HG03354 (cell line): ENCODE measurements around the gene SEC61B.

ENCODE experiments used
- ATAC-seq: cut with Tn5 transposase; IDR thresholded peaks from one replicate; pipeline ENCODE4 v1.9.1; 2021; ENCODE audit warnings: mild to moderate bottlenecking; ENCODE audit not compliant: unreplicated experiment, poor library complexity, severe bottlenecking

Gene SEC61B

DNA sequence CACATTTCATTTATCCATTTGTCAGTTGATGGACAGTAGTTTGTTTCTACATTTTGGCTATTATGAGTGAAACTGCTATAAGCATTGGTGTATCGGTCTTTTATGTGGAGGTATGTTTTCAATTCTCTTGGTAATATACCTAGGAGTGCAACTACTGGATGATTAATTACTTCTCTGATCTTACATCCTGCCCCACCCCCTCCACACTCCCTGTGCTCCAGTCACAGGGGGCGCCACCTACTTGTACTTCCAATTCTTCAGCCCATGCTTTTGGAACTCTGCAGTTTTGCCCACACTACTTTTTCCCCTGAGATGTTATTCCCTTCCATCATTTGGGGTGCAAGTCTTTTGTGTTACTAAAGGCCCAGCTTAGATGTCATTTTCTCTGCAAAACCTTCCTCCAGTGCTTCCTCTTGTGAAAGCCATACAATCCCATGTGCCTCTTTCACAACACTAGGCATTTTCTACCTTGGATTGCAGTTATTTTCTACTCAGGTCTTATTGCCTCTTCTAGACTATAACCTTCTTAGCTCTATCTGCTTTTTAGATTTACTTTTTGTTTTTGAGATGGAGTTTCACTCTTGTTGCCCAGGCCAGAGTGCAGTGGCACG, 42.1 kb downstream of the SEC61B start:
- ATAC-seq = no peak

DNA sequence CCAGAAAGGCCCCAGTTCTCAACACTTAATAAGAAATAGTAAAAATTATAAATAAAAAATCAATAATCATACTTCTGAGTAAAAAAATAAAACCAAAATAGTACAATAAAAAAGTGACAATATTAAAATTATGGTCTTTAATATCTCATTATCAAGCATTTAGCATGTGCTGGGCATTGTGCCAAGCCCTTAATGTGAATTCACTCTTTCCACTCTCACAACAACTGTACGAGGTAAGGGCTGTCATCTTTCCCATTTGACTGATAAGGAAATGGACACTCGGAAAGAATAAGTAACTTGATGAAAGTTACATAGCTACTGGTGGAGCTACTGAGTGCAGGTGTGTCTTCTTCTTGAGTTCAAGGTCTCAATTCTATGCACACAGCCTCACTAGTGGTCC, 43.6 kb downstream of the SEC61B start:
- ATAC-seq = no peak

DNA sequence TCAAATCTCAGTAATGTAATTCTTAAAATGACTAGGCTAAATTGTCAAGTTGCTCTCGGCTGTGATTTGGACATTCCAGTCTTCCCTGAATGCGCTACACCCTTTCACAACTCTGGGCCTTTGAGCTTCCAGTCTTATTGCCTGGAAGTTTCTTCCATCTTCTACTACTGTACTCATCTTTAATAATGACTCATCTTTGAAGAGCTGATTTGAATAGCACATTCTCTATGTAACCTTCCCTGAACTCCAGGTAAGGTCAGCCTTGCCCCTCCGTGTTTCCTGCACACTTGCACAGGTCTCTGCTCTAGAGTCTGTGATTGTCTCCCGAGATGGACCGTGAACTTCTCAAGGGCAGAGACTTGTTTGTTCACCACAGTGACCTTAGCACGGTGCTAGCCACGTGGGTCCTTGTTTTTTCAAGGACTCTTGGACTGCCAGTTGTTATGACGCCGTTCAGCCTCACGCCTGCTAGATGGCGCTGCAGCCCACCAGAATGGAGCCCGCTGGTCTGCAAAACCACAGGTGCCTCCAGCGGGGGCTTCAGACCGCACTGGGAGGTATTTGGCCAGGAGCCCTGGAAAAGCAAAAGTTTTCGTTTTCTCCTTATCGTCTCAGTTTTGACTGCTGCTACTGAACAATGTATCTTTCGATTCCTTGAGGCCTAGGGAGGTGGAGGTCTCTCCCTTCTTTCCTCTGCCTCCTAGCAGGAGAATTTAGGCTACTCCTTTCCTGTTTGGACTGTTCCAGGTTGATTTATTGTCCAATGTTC, 44.4 kb downstream of the SEC61B start:
- ATAC-seq = peak; percentile 73

DNA sequence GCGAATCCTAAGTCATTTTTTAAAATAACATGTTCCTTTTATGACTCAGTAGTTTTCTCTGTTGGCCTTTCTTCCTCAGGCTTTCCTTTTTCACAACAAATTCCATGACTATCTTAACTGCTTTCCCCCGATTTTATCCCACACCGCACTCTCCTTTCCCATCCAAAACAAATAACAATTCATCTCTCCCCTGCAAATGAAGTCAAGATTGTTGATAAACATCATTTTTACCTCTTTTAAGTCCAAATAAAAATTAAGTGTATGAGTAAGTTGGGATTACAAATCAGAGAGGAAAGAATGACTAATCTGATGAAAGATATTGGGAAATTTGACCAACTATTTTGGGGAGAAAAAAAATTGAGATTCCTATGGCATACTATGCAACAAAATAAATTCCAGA, 47.3 kb downstream of the SEC61B start:
- ATAC-seq = no peak

DNA sequence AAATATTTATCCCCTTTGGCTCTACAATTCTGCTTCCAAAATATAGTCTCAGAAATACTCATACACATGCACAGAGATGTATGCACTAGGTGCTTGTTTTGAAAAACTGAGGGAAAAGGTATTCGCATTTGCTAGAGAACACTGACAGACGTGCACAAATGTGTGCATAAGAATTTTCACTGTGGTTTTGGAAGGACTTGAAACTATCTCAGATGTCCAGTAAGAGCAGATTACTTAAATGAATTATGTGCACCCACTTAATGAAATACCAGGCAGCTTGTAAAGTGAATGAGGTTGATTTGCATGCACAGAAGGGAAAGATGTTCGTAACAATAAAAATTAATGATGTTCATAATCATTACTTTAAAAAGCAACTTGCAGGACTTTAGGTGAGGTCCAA, 48.4 kb downstream of the SEC61B start:
- ATAC-seq = no peak

DNA sequence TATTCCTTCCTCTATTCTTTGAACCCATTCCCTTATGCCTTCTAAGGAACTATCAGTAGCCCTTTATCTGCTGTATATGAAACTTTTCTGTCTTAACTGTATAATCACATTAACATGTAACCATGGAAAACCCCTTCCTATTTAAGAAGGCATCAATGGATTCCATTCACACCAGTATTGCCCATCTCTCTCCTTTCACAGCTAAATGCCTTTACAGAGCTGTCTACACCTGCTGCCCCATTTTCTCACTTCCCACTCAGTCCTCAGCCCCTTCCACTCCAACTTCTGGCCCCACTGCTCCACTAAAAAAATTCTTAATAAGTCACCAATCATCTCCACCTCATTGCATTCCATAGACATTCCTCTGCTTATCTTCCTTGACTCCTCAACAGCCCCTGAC, 50.8 kb downstream of the SEC61B start:
- no peak for ATAC-seq

DNA sequence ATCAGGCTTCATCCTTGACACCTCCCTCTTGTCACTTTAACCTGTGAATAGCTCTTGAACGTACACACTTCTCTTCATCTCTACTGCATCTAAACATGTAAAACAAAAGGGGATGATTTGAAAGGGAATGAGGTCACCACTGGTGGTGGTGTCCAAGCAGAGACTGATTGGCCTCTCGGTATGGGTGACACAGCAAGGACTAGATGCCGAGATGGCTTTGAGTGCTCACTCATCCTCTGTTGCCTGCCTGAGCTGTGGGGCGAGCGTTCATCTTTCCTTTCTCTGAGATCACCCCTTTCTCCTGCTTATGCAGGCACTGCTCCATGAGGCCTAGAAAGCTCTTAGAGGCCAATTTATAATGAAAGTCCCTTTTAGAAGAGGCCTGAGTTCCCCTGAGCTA, 51.9 kb downstream of the SEC61B start:
- ATAC-seq = no peak

DNA sequence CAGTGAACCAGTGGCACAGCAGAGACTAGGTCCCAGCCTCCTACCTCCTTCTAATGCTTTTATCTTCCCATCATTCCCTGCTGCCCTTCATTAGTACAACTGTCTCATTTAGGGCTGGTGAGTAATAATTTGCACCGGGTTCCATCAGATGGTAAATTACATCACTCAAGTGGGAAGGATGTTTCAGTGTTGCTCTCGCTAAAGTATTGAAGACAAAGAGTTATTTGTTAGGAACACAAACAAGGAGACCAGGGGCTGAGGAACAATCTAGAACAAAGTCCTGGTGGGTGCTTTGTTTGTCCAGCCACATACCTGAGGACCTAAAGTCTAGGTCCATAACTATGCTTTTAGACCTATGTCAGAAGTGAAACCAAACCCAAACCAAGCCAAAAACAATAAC, 52.4 kb downstream of the SEC61B start:
- ATAC-seq = no peak
